ENCODE measurements around the gene TBK1. TPM values are rescaled to one million over a fixed set of nuclear protein-coding genes. Genes with fewer than 3 reads are reported as not detected.
"Not testable (repeated sequence)": the region's sequence is repeated elsewhere in the genome, so short reads cannot be mapped to it uniquely, and the experiment has no call there.

Gene TBK1
- polyA plus RNA-seq, 3 donors = 18.2 to 26.4 (median 23.3) TPM

DNA sequence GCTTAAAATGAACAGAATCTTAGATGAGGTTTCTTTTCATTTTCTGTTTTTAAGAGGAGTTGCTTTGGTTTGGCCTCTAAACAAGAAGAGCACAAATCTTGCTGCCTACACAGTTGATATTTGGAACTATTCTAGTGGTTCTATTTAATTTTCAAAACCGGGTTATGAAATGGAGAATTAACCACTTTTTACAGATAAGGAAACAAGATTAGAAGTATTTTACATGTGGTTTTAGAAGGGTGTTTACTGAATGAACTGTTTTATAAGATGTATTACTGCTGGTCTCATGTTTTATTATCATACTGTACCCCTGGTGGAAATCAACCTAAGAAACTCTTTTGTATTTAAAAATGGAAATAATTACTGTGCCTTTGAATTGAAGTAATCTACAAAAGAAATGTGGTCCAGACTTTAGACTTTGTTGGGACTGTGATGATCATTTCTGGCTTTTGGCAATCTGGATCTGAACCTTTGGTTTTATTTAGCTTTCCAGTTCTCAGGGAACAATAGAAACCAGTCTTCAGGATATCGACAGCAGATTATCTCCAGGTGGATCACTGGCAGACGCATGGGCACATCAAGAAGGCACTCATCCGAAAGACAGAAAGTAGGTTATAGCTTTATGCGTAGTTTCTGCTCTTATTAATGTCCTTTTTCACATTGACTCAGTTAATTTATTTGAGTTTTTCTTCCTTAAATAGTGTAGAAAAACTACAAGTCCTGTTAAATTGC, 43.2 kb downstream of the TBK1 start:
- no peak for DNase-seq

DNA sequence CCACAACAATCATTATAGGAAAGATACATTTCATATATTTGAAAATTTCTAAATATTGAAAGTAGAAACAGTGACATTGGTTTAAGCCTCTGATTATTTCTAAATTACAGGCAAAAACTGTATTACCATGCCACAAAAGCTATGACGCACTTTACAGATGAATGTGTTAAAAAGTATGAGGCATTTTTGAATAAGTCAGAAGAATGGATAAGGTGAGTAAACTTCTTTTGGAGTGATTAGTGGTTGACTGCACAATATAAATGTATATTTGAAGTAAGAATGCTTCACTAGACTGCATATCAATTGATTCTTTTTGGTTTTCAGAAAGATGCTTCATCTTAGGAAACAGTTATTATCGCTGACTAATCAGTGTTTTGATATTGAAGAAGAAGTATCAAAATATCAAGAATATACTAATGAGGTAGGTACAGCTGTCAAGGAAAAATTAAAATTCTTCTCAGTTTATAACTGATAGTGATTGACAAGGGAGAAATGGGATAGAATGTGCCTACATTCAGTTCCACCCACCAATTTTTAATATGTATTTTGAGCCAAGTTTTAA, 45.0 kb downstream of the TBK1 start:
- DNase-seq = no peak

DNA sequence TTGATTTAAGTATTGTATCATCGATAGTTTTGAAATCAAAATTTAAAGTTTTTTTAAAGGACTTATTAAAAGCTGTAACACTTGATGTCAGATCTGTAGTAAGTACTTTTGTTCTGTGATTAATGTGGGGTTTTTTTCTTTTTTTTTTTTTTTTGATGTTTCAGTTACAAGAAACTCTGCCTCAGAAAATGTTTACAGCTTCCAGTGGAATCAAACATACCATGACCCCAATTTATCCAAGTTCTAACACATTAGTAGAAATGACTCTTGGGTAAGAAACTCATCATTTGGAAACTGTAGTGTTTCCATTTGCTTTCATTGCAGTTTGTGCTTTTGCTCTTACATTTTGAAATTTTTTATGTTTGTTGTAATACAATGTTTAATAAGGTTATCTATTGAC, 45.6 kb downstream of the TBK1 start:
- no peak for DNase-seq

DNA sequence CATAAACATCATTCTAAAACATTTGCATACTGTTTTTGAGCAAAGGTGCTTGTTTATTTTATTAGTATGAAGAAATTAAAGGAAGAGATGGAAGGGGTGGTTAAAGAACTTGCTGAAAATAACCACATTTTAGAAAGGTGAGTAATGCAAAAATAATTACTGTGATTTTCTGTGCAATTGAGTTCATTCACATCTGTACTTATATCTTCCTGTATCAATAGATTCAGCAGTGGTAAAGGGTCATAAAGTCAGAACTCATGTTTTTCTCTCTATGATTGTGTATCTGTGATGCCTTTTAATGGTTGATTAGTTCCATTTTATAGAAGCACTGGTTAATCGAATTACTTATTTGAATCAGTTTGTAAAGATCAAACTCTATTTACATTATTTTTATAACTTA, 46.0 kb downstream of the TBK1 start:
- DNase-seq = no peak

DNA sequence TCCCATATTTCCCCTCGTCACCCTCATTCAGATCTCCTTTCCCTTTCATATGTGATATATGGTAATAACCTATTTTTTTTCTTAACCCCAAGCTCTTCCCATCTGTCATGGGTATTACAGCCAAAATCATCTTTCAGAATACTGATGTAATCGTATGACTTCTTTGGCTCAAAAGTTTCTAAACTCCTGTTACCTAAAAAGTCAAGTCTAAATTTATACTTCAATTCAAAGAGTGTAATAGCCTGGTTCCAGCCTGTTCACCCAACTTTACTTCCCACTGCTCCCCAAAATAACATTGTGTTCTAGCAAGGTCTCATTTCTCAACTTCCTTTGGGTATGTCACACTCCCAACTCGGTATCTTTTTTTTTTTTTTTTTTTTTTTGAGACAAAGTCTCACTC, 48.5 kb downstream of the TBK1 start:
- DNase-seq = no peak

DNA sequence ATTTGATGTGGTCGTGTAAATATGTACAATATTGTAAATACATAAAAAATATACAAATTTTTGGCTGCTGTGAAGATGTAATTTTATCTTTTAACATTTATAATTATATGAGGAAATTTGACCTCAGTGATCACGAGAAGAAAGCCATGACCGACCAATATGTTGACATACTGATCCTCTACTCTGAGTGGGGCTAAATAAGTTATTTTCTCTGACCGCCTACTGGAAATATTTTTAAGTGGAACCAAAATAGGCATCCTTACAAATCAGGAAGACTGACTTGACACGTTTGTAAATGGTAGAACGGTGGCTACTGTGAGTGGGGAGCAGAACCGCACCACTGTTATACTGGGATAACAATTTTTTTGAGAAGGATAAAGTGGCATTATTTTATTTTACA, 49.6 kb downstream of the TBK1 start:
- no peak for DNase-seq

DNA sequence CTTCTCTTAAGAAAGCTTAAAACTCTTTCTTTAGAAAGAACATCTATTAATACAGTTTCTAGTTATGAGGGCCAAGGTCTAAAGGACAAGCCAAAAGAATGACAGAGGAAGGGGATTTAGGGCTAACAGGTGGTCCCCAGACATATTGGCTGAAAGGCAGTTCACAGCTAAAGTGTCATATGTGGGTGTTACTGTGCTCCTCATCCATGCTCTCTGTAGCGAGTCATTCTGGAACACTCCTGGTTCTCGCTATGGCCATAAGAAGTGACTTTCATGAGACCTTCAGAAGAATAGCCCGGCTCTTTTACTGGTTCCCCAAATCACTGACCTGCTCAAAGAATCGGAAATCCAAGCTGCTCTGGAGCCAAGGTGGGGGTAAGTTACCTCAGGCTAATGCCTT, 55.0 kb downstream of the TBK1 start:
- DNase-seq = no peak

DNA sequence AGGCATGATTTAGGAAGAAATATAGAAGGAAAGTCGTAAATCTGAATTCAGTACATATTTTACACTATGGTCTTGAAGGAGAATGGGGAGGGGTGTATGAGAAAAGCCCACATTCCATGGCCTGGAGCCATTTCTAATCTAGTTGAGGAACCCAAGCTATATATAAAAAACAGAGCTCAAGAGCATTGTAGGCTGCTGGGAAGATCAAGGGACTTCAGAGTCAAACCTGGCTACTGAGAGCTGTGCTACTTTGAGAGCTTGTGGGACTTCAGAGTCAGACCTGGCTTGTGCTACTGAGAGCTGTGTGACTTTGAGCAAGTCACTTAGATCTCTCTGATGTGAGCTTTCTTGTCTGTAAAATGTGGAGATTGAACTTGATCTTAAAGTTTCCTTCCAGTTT, 58.7 kb downstream of the TBK1 start:
- peak; percentile 12 for DNase-seq

DNA sequence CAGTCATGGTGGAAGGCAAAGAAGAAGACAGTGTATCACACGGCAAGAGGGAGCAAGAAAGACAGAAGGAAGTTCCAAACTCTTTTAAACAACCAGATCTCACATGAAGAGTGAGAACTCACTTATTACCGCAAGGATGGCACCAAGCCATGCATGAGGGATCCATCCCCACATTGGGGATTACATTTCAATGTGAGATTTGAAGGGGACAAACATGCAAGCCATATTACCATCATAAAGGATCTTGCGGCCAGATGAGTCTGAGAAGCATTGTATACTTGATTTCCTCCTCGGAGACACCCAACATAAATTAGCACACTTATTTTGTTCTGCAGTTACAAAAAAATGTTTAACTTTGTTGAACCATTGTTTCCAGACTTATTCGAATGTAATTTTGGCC, 66.5 kb downstream of the TBK1 start:
- no peak for DNase-seq

DNA sequence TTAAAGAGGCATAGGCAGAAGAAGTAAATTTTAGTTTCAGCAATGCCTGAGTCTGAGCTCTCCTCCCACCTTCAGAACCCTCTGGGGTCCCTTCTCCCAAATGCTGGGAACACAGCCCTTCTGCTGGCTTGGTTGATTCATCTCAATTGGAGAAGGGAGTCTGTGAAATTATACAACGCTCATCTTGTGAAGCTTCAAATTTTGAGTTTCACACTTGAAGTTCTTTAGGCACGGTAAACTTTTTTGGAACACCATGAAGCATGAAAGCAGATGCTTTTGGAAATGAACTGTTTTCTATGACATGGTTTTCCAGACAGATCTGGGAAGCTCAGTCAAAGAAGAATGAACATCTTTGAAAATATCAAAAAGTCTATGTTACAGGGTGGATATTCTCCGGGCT, 69.9 kb downstream of the TBK1 start:
- no peak for DNase-seq

DNA sequence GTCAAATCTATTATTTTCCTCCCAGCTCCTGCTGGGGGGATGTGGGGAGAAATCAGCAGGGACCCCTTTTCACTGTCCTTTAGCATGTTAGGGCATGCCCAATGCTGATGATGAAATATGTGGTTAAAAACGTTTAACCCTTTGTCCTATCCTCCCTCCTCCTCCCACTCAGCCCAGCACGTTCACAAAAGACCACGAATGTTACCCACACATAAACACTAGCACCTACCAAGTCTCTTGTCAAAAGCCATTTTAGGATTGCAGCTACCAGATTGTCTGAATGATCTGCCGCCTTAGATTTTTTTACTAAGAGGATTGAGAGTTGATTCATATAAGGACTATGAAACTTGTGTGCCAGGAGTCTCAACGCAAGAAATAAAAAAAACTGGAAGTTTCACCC, 70.4 kb downstream of the TBK1 start:
- DNase-seq = no peak

DNA sequence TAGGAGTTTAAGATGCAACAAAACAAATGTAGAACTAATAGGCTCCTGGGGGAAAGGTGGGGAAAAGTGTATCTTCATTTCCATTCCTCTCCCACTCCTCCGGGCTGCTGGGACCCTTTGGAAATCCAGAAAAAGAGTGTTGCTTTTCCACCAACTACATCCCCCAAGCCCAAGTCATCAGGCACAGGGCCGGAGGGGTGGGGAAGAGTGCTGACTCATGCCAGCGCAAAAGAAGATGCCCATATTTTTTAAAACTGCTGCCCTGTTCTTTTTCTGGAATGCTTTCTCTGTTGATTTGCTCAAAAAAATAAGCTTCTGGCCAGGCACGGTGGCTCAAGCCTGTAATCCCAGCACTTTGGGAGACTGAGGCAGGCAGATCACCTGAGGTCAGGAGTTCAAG, 70.9 kb downstream of the TBK1 start:
- DNase-seq = no peak

DNA sequence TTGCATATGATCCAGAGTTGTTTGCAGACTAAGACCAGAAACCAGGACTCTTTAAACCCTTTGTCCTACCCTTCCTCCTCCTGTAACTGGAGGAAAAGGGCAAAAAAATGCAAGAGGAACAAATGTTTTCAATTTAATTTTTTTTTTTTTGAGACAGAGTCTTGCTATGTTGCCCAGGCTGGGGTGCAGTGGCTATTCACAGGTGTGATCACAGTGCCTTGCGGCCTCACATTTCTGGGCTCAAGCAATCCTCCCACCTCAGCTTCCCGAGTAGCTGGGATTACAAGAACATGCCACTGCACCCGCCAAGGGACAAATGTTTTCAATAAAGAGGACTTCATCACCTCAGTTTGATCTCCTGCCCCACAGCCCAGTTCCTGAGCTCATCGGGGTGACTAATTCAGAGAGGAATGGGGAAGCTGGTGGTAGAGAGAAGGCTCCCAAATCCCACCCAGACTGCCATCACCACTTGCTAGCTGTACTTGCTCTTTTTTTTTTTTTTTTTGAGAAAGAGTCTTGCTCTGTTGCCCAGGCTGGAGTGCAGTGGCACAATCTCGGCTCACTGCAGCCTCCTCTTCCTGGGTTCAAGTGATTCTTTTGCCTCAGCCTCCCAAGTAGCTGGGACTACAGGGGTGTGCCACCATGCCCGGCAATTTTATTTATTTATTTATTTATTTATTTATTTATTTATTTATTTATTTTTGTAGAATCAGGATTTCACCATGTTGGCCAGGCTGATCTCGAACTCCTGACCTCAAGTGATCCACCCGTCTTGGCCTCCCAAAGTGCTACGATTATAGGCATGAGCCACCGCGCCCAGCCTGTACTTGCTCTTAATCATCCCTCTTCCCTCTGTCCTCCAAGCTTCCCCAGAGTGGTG, 71.9 kb downstream of the TBK1 start:
- not testable (repeated sequence) for DNase-seq

DNA sequence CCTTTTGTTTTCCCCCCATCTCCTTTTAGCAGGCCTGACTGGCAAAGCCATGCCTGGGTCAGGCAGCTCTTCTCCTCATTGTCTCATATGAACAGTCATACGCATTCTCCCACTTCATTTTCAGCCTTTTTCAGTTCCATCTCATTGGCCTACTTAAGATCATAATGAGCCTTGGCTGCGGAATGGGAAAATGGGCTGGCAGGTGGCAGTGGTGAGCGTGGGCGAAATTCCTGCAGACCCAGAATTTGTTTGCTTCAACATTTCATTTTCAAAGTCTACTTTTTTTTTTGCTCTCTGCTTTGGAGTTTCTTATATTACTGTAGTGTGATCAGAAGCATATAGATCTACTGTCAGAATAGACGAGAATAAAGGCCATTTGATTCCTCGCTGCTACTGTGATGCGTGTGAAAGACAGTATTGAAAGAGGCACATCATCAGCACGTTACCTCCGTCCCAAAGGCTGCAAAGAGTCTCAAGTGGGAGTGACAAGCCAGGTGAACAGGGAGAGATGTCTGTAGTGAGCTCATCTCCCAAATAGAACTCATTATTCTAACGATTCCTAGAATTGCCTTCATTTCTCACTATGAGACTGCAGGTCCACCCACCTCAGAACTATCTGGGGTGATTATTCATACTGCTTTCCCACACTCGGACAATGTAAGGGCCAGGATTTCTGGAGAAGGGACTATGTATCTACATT, 73.7 kb downstream of the TBK1 start:
- no peak for DNase-seq

DNA sequence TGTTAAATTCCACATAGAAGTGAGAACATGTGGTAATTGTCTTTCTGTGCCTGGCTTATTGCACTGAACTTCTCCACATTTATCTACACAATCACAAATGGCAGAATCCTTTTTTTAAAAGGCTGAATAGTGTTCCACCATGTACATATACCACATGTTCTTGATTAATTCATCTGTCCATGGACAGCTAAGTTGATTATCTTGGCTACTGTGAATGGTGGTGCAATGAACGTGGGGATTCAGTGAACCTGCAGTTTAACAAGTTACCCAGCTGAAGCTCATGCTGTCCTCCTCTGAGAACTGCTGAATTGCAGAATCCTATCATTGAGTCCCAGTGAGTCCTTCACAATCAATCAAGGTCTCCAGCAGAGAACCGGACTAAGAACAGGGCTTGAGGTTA, 74.9 kb downstream of the TBK1 start:
- DNase-seq = no peak

DNA sequence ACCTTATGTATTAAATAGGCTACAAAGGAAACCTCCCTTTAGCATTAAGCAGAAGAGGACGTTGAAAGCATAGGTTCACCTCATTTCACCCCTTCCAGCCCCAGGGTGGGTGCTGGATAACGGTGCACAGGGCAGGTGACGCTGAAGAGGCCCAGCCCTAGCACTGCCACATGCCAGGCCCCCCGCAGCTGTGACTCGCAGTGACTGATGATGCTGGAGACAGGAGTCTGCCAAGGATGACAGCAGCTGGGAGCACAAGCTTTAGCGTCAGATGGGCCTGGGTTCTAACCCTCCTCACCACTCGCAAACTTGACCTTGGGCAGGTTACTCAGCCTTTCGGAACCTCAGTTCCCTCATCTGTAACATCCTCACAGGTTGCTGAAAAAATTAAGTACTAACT, 76.7 kb downstream of the TBK1 start:
- DNase-seq = no peak

DNA sequence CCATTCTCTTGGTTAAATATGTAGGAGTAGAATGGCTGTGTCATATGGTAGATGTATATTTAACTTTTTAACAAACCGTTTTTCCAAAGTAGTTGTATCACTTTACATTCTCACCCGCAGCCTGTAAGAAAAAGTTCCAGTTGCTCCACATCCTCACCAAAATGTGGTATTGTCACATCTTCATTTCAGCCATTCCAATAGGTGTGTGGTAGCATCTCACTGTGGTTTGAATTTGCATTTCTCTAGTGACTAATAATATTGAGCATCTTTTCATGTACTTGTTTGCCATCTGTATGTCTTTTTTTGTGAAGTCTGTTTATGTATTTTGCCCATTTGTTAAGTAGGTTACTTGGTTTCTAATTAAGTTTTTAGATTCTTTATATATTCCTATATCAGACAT, 78.6 kb downstream of the TBK1 start:
- DNase-seq = no peak

DNA sequence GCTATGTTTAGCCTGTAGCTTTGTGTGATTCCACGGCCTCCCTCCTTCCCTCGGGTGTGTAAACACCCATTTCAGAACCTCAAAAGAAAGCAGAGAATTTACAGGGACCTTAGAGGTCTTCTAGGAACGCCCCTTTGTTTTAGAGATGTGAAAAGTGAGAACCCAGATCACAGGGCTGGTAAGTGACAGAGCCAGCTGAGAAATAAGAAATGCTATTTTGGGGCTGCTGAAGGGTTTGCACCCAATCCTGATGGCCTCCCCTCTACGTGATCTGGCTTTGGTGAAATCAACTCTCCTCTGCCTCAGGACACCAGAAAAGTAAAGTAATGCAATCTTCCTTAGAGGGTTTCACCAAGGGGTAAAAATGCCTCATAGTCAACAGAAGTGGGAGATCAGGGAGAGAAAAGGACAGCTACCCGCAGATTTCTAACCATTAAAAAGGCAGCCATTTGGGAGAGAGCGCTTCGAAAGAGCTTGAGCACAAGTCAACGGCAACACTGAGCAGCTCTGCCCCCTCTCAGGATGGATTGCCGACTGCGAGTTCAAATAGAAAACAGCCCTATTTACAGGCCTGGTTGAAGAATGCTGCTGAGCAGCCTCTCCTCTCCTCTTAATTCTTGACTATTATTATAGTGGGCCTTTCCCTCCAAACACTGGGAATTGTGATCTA, 79.9 kb downstream of the TBK1 start:
- no peak for DNase-seq

DNA sequence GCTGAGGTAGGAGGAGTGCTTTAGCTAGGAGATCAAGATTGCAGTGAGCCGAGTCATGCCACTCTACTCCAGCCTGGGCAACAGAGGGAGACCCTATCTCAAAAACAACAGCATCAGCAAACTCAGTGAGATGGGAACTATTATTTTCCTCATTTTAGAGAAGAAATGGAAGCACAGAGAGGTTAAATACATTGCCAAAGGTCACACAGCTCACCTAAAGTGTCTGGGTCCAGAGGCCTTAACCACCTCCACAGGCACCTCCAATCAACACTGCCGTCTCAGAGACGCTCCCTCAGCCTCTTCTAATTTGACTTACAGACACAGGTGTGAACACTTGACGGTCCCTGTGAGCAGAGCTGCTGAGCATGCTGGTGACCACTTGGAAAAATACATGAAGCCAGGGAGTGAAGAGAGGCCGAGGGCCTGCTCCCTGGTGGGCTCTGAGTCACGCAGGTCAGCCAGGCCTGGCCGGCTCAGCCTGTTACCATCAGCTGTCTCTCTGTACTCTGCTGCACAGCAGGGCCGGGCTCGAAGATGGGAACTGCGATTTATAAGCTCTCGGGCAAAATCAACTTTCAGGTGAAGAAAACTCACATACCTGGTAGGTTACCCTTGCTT, 80.9 kb downstream of the TBK1 start:
- DNase-seq = no peak

DNA sequence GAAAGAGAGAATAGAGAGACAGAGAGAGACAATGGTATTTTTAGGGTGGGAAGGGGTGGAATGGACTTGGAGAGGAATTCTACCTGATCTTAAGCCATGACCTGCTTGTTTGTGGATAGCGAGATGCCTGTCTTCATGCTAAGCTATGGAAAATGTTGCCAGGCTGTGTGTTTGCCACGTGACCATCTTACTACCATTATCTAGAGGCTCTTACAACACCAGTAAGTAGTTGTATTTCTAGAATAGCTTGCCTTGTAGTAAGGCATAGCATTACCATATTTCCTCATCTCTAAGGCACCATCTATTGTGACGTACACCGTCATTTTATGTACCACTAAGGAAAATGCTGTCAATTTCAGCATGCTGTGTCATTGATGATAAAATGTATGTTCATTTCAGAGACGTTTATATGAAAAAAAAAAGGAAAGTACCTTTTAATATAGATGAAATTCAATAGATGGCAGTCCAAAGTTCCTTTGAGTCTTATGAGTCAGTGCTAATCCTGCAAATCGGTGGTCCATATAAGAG, 82.8 kb downstream of the TBK1 start:
- no peak for DNase-seq

DNA sequence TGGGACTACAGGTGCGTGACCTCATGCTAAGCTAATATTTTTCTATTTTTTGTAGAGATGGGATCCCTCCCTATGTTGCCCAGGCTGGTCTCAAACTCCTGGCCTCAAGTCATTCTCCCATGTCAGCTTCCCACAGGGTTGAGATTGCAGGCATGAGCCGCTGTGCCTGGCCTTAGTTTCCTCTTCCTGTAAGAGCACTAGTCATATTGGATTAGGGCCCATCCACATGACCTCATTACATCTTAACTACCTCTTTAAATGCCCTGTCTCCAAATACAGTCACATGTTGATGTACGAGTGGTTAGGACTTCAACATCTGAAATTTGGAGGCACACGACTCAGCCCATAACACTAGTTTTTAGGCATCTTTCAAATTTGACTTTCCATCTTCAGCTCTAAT, 86.2 kb downstream of the TBK1 start:
- DNase-seq = no peak
